Skin of body (tissue), 2 donors: Measurements from ENCODE around the gene FTCD. TPM values are rescaled to one million over a fixed set of nuclear protein-coding genes. Genes with fewer than 3 reads are reported as not detected.
"Not testable (repeated sequence)": the region's sequence is repeated elsewhere in the genome, so short reads cannot be mapped to it uniquely, and the experiment has no call there.

Experiments
- DNase-seq: peaks from one replicate; lab custom pipeline; 2025; lab: John Stamatoyannopoulos, UW
- total RNA-seq: library from RNA; depleted of rRNA; stranded (reverse); fragments of >200 nt; gene quantifications from one replicate; pipeline ENCODE4 v1.2.3, GENCODE V29; 2014

FTCD gene
- total RNA-seq, 1 donor from 2014 or later: 0.20 TPM

DNA sequence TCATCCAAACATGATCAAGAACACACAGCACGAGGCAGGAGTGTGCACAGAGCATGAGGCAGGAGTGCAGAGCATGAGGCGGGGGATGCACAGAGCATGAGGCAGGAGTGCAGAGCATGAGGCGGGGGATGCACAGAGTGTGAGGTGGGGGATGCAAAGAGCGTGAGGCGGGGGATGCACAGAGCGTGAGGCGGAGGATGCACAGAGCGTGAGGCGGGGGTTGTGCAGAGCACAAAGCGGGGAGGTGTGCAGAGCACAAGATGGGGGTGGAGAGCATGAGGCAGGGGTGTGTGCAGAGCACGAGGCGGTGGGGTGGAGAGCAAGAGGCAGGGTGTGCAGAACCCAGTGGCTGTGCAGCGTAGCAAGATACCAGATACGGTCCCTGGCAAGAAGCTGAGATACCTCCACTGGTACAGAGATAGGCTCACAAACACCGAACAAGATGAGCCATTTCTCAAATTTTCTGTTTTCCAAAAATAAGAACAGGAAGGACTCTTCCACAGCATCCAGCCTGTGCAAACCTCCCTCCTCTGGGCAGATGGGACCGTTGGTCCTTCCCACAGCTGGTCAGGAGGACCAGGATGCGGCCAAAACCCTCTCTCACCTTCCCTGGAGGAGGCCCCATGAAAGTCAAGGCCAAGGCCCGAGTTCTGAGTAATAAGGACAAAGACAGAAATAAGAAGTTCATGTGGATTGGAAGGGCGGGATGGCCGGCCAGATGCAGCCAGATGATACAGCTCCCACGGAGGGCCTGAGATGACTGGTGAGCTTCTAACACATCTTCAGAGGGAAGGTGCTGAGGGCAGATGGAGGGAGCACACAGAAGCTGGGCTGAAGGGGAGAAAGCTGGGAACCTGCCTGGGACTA lies 16.9 kb upstream of the FTCD start:
- DNase-seq: no peak

- no peak for DNase-seq
Measured at GRCh38 chr21:46171585-46171984, 16.2 kb upstream of the FTCD start.

GRCh38 chr21:46170436-46171193 lies 15.2 kb upstream of the FTCD start:
- not testable (repeated sequence) for DNase-seq

DNA sequence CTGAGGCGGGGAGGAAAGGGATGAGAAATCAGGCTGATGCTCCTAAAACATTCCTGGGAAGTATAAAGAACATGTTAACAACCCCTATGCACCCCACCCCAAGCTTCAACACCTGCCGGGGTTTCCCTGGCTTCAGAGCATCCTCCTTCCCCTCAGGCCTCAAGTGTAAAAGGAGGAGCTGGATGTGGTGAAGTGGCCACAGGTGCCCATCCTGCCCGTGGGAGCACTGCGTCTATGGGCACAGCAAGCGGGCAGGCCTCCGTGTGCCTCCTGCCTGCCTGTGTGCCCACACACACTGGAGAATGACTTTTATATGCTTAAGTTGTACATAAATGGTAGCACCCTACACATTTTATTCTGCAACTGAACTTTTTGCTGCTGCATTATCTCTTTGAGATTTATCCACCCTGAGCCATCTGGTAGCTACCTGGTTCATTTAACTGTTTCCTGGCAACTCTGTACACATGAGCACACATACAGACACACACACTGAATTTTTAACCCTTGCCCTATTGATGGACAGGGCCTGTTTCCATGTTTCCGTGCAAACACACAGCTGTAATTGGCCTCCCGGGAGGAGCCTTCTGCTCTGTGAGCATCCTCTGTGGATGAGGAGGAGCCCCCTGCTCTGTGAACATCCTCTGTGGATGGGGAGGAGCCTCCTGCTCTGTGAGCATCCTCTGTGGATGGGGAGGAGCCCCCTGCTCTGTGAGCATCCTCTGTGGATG lies 13.4 kb upstream of the FTCD start:
- DNase-seq: no peak

- no peak for DNase-seq
Measured at GRCh38 chr21:46168238-46168637, 12.9 kb upstream of the FTCD start.

DNA sequence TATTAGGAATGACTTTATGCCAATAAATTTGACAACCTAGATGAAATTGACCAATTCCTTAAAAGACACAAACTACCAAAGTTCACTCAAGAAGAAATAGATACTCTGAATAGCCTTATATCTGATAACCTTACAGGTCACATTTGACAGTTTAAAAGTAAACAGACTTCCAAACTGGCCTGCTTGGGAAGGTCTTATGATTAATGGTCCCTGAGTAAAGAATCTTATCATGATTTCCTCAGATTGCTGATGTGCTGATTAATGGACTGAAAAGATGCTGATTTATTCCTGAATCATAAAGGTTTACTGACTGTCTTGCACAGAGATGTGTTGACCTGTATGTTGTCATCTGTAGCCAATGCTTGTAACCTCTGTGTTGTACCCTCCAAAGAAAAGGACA lies 9.7 kb upstream of the FTCD start:
- DNase-seq: no peak

GRCh38 chr21:46163380-46163779 lies 8.0 kb upstream of the FTCD start:
- no peak for DNase-seq

GRCh38 chr21:46161633-46162592 lies 6.5 kb upstream of the FTCD start:
- no peak for DNase-seq

GRCh38 chr21:46160907-46161632 lies 5.7 kb upstream of the FTCD start:
- DNase-seq: no peak

GRCh38 chr21:46160657-46160906 lies 5.2 kb upstream of the FTCD start:
- DNase-seq: no peak

DNA sequence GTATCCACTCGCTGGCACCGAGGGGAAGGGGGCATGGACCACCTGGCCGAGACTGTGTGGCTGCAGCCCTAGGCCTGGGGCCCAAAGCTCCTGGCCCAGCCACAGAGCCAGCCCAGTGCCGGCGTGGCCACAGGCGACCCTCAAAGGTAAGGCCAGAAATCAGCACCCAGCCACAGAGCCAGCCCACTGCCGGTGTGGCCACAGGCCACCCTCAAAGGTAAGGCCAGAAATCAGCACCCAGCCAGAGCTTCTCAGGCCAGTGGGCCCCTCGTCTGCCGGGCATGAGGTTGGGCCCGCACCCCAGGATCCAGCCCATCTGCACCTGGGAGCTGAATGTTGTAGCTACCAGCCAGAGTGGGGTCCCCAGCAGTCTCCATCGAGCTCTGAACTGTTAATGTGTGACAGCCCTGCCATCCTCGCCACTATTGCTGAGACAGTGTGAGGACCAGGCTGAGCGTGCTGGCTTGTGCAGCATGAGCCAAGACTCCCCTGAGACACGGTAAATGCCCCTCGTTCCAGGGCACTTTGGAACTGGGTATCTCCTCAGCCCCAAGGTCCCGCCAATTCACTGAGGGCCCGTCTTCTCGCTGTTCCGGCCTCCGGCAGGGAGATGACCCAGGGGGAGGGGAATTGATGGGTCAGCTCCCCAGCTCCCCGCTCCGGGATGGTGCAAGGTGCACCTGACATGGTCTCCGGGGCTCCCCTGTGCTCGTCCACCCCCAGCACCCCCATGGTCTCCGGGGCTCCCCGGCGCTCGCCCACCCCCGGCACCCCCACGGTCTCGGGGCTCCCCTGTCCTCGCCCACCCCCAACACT lies 4.7 kb upstream of the FTCD start:
- DNase-seq: no peak

- no peak for DNase-seq
Measured at GRCh38 chr21:46159390-46159789, 4.0 kb upstream of the FTCD start.

DNA sequence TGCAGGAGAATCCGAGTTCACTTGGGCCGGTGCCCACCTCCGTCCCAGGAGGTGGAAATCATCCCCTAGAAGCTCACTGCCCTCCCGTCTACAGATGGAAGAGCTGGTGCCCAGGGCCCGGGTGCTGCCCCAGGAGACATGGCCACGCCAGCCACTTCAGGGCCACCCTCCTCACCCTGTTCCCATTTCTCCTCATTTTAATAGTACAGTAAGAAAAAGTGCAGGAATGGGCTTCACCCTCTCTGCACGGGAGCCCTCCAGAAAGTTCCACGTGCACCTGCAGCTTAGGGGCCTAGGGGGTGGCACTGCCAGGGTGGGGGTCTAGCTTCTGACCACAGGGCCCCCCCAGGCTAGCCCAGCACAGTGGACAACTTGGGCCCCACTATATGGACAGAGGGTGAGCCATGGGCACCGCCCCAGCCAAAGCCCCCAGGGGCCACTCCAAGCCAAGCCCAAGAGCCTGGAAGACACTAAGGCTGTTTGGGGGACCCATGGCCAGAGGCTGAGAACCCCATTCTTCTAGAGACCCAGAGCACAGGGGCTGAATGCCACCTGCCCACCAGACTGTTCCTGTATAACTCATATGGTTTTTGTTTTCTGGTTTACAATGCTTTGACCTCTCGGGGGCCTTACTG lies 3.4 kb upstream of the FTCD start:
- DNase-seq: no peak

DNA sequence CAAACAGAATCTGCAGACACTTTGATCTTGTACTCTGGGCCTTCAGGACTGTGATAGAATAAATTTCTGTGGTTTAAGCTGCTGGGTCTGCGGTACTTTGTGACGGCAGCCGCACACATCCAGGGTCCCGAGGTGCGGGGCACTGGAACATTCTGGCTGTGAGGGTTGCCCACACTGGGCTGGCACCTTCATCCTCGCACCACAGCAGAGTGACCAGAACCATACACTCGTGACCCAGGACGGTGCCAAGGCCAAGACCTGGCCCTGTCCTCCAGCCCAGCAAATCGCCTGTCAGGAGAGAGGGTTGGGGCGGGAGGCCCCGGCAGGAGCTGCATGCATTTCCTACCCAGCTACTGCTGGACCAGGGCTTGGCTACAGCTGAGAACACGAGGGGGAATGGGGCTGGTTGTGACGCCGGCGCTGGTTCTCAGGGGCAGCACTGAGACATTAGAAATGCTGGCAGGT lies 2.6 kb upstream of the FTCD start:
- DNase-seq: no peak

- no peak for DNase-seq
Measured at GRCh38 chr21:46157396-46157986, 2.1 kb upstream of the FTCD start.

- DNase-seq: no peak
Measured at GRCh38 chr21:46156678-46157077, 1.3 kb upstream of the FTCD start.

DNA sequence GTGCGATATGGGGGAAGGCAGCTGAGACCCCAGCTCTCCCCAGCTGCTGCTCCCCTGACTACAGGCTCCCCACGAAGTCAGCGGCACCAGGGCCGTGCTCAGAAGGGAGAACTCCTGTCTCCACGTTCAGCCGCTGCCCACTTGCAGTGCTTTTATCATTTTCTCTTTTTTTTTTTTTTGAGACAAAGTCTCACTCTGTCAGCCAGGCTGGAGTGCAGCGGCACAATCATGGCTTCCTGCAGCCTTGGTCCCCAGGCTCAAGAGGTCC lies 933 bp upstream of the FTCD start:
- no peak for DNase-seq

DNA sequence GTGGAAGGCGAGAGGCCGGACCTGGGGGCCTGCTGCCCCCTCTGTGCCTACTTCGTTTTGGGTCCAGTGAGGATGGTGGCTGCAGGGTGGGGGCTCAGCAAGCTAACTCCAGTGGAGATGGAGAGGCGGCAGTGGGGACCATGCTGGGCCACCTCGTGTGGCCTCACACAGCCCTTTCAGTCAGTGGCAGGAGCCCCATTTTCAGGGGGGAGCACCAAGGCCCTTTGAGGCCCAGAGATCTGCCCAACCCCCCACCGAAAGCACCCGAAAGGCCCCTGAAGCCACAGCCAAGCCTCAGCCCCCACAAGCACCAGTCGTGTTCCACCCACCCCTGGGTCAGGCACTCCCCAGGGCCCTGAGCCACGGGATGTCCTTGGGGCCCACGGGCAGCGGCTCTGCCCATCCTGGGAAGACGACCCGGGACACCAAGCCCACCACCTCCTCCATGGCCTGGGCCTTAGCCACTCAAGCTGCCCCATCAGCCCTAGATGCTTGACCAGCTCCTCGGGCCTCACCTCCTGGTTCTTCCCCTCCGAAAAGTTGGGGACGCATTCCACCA lies 345 bp downstream of the FTCD start:
- DNase-seq: no peak
